ENCODE results near the gene QDPR. TPM values are rescaled to one million over a fixed set of nuclear protein-coding genes. Genes with fewer than 3 reads are reported as not detected.

QDPR gene
- total and polyA plus RNA-seq, 12 donors, result 21.6 to 68.4 (median 54.9) TPM

DNA sequence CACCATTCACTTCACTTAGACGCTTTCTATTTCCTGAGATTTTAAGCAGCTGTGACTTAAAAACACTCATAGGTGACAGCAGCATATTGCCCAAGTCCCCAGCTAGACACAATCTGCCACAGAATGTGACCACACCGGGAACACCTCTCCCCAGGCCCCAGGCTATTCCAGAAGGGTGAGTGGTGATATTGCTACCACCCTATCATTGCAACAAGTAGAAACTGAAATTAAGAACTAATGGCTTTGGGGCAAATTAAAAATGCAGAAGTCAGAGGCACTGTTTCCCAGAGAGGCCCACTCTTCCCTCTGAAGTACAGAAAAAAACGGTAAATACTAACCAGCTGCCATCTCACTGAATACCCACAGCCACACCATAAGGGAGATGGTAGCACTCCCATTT is 35.0 kb downstream of the QDPR start:
- peaks cover 0 to 23% (median 5%) of the 10 kb centered on the region in 11 donors for H3K9me3 ChIP-seq
- H3K27me3 ChIP-seq, result no peaks in the 10 kb centered on the region
- H3K36me3 ChIP-seq, result peaks cover 0 to 21% (median 0%) of the 10 kb centered on the region in 9 donors
- no peak overlapping the region for H3K4me3 ChIP-seq
- WGBS, 2 donors, result 84 to 85% methylated on average over 3 of the region's 3 CpGs
- H3K4me1 ChIP-seq, result no peaks in the 10 kb centered on the region
- intact Hi-C loops (cut with DNase I), result loop anchor here in 2 of 10 donors (2.0 to 10.0 kb wide), 2 partner anchors 1182 to 1186 kb away; no protein-coding TSS in a partner anchor
- ATAC-seq (no peak), DNase-seq (no peak)
- H3K27ac ChIP-seq, result no peak overlapping the region
- TF ChIP-seq, protein P1, sequence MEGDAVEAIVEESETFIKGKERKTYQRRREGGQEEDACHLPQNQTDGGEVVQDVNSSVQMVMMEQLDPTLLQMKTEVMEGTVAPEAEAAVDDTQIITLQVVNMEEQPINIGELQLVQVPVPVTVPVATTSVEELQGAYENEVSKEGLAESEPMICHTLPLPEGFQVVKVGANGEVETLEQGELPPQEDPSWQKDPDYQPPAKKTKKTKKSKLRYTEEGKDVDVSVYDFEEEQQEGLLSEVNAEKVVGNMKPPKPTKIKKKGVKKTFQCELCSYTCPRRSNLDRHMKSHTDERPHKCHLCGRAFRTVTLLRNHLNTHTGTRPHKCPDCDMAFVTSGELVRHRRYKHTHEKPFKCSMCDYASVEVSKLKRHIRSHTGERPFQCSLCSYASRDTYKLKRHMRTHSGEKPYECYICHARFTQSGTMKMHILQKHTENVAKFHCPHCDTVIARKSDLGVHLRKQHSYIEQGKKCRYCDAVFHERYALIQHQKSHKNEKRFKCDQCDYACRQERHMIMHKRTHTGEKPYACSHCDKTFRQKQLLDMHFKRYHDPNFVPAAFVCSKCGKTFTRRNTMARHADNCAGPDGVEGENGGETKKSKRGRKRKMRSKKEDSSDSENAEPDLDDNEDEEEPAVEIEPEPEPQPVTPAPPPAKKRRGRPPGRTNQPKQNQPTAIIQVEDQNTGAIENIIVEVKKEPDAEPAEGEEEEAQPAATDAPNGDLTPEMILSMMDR (IDR thresholded peaks at IDR 0.05), result no peak

DNA sequence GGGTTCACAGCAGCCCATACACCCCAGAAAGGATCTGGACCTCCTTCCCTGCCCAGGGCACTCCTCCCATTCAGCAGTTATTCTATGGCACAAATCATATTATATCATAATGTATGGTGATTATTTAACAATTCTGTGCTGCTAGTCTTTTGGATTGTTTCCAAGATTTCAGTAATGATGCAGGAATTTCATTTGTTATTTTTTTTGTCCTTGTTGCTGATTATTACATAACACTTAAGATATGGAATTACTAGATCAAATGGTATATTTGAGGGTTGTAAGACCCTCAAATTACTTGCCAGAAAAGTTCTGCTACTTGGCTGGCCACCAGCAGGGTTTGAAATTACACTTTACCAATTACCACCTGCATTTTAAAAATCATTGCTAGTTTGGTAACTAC is 36.4 kb downstream of the QDPR start:
- Histone ChIP-seq H3K4me3 (no peak overlapping the region), H3K27me3 (no peaks in the 10 kb centered on the region), H3K27ac (no peak overlapping the region), H3K36me3 (peaks cover 0 to 8% (median 0%) of the 10 kb centered on the region in 9 donors), H3K4me1 (no peaks in the 10 kb centered on the region), H3K9me3 (peaks cover 0 to 10% (median 0%) of the 10 kb centered on the region in 11 donors)
- no peak for DNase-seq
- ATAC-seq, result no peak
- intact Hi-C loops (cut with DNase I), result loop anchor here in 1 of 10 donors (10.0 kb wide), 1 partner anchor 1181 kb away; no protein-coding TSS in a partner anchor
- TF ChIP-seq, protein P1 (IDR thresholded peaks at IDR 0.05), result no peak

DNA sequence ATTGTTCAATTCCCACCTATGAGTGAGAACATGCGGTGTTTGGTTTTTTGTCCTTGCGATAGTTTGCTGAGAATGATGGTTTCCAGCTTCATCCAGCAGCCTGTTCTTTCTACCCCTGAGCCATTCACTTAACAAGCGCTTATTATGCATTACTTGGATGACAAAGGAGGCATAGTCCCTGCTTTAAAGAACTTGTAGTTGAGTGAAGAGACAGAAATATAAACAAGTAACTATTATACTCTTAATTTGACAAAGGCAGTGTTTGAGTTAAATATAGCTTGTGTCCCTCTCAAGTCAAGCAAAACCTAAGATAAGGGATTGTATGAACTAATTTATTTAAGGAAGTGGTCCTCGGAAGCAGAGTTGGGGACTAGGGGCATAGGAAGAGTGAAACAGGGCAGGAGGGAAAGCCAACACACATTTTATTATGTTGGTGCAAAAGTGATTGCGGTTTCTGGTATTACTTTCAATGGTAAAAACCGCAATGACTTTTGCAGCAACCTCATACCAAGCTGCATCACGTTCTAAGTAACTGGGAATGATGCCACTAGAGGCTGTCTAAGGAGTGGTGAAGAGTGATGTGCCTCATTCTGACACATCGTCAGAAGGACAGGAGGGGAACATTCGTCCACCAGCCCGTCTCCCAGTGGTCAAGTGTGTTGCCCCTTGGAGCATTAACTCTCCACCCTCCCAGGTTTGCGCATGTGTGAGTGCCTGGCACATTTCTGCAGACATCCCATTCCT is 41.8 kb downstream of the QDPR start:
- TF ChIP-seq, protein P1 (IDR thresholded peaks at IDR 0.05), result no peak
- no peaks in the 10 kb centered on the region for H3K36me3 ChIP-seq
- H3K9me3 ChIP-seq, result no peaks in the 10 kb centered on the region
- no peak overlapping the region for H3K27ac ChIP-seq
- no peaks in the 10 kb centered on the region for H3K27me3 ChIP-seq
- 60 to 63% methylated on average over 11 of the region's 11 CpGs for WGBS, 2 donors
- no peak for DNase-seq
- H3K4me3 ChIP-seq, result no peak overlapping the region
- ATAC-seq, result no peak
- intact Hi-C loops (cut with DNase I), result loop anchor here in 5 of 10 donors (5.0 to 10.0 kb wide), 5 partner anchors 118 to 1185 kb away; no protein-coding TSS in a partner anchor
- H3K4me1 ChIP-seq, result peaks cover 0 to 5% (median 0%) of the 10 kb centered on the region in 9 donors

DNA sequence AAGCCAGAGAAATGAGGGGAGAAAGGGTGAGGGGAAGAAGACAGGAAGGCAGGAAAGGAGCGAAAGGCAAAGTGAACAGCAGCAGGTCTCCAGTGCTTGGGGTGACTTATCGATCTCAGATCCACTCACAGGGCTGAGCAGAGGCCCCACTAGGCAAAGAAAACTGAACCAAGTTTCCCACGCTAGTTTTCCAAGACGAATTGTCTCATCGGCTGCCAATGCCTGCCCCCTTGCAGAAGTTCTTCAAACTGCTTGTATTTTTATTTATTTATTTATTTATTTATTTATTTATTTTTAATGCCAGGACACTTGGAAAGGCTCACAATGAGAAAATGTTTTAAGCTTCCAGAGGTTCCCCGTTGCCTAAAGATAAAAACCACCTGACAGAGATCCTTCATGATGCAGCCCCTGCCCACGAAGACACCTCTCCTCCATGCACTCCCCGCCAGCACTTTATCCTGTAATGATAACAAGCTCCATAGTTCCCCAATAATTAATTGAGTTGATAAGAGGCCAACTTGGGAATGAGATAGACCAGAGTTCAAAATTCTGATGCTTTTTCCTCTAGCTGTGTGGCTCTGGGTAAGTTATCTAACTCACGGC is 43.2 kb downstream of the QDPR start:
- Histone ChIP-seq H3K36me3 (no peaks in the 10 kb centered on the region), H3K4me3 (no peak overlapping the region), H3K9me3 (no peaks in the 10 kb centered on the region), H3K27me3 (no peaks in the 10 kb centered on the region), H3K4me1 (peaks cover 0 to 5% (median 0%) of the 10 kb centered on the region in 9 donors), H3K27ac (no peak overlapping the region)
- ATAC-seq (no peak), DNase-seq (peak in 1 of 2 donors; percentile 15)
- intact Hi-C loops (cut with DNase I), result loop anchor here in 2 of 10 donors (5.0 to 10.0 kb wide), 3 partner anchors 121 to 1184 kb away; no protein-coding TSS in a partner anchor
- TF ChIP-seq, protein P1 (IDR thresholded peaks at IDR 0.05), result peak; percentile 41 to 72 (median 56)
- WGBS, 2 donors, result 43 to 64% methylated on average over 9 of the region's 9 CpGs

All from heart right ventricle (tissue), 16 donors.